BLaER1 (cell line): Measurements from ENCODE around the gene DCDC2C.

Experiments
- H3K27ac ChIP-seq: shearing (Covaris generic); formaldehyde crosslinking; 2 replicates; pipeline ENCODE4 v1.8.1; 2022
- H3K27me3 ChIP-seq: shearing (Covaris generic); formaldehyde crosslinking; 2 replicates; pipeline ENCODE4 v1.8.1; 2022
- H3K36me3 ChIP-seq: shearing (Covaris generic); formaldehyde crosslinking; 2 replicates; pipeline ENCODE4 v1.8.1; 2022
- H3K4me1 ChIP-seq: shearing (Covaris generic); formaldehyde crosslinking; 2 replicates; pipeline ENCODE4 v1.8.1; 2022
- H3K4me2 ChIP-seq: shearing (Covaris generic); formaldehyde crosslinking; 2 replicates; pipeline ENCODE4 v1.8.1; 2022
- H3K4me3 ChIP-seq: shearing (Covaris generic); formaldehyde crosslinking; 2 replicates; pipeline ENCODE4 v1.8.1; 2022
- H3K9ac ChIP-seq: shearing (Covaris generic); formaldehyde crosslinking; 2 replicates; pipeline ENCODE4 v1.8.1; 2022
- H3K9me3 ChIP-seq: shearing (Covaris generic); formaldehyde crosslinking; 2 replicates; pipeline ENCODE4 v1.8.1; 2022
- H4K20me1 ChIP-seq: shearing (Covaris generic); formaldehyde crosslinking; 2 replicates; pipeline ENCODE4 v1.8.1; 2022
- Cebpa-rat ChIP-seq: shearing (Covaris generic); IDR thresholded peaks from 2 replicates; pipeline ENCODE4 v1.8.1; 2022

DCDC2C gene

DNA sequence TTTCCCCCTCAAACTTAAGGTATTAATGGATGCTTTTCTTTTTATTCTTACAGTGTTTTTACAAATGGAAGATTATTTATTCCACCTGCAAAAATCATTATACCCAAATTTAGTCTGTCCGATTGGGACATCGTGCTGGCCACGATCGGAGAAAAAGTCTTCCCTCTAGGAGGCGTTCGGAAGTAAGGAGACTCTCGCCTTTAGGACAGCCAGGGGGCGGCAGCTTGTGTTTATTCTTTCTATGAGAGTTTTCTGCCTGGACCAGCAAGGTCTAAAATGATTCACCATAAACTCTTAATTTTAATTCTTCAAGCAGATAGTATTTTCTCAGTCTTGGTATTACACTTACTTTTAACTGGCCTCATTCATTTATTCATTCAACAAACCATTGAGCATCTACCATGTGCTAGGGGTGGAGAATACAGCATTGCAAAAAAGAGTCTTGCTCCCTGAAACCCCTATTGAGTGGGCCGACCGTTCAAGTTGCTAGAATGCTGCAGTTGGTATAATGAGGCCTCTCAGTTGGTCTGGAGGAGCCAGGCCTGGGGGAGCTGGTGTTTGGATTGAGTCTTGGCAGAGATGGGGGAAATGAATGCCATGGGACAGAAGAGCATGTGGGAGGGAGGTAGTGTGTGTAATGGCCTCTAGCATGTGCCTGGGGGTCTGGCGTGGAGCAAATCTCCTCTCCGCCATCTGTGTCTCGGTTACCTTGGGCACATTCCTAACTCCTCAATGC is 38.7 kb downstream of the DCDC2C start:
- no peaks in the 10 kb centered on the region for H3K27me3 ChIP-seq
- peaks cover 27% of the 10 kb centered on the region for H3K4me1 ChIP-seq
- no peak overlapping the region for H3K27ac ChIP-seq
- H3K9me3 ChIP-seq: no peaks in the 10 kb centered on the region
- H3K9ac ChIP-seq: no peak overlapping the region
- no peak for TF ChIP-seq Cebpa-rat
- H3K4me3 ChIP-seq: no peak overlapping the region
- no peak overlapping the region; the same call in 1 of the 2 replicates for H3K4me2 ChIP-seq
- H3K36me3 ChIP-seq: no peaks in the 10 kb centered on the region
- no peaks in the 10 kb centered on the region for H4K20me1 ChIP-seq

- H3K9ac ChIP-seq: no peak overlapping the region
- no peak for TF ChIP-seq Cebpa-rat
Measured at GRCh38 chr2:3742743-3743508, 39.6 kb downstream of the DCDC2C start.

DNA sequence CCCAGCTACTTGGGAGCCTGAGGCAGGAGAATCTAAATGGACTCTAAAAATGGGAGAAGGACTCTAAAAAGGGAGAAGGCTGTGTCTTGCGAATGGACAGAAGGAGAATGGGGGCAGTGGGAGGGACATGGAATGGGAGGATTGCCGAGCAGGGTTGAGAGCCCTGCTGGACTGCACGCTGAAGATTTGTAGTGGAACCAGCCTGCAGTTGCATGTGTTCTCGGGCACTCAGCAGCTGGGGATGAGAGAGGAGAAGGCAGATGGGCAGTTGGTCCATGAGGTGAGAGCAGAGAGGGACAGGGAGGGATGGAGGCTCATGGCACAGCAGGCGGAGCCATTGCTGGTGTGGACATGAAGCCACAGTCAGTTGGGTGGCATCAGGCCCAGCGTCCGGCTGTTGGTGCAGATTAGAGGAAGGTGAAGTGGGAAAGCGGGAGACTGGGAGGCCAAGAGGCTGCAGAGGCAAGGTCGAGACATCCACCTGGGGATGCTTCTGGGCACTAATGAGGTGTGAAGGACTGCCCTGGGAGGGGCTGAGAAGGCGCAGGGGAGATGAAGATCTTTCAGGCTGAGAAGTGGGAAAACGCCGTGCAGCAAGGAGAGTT is 40.7 kb downstream of the DCDC2C start:
- Histone ChIP-seq H3K4me2 (no peak overlapping the region), H3K9me3 (no peaks in the 10 kb centered on the region), H3K27ac (no peak overlapping the region), H3K36me3 (no peaks in the 10 kb centered on the region), H3K4me3 (no peak overlapping the region), H3K27me3 (no peaks in the 10 kb centered on the region), H3K4me1 (peaks cover 22% of the 10 kb centered on the region), H3K9ac (no peak overlapping the region), H4K20me1 (no peaks in the 10 kb centered on the region)
- TF ChIP-seq Cebpa-rat: no peak

More at GRCh38 chr2:3742743-3743508, 39.6 kb downstream of the DCDC2C start:
- Histone ChIP-seq H3K4me3 (no peak overlapping the region), H4K20me1 (no peaks in the 10 kb centered on the region), H3K36me3 (no peaks in the 10 kb centered on the region), H3K27ac (no peak overlapping the region), H3K9me3 (no peaks in the 10 kb centered on the region), H3K4me1 (peaks cover 22% of the 10 kb centered on the region), H3K4me2 (no peak overlapping the region), H3K27me3 (no peaks in the 10 kb centered on the region)

- H3K27me3 ChIP-seq: no peaks in the 10 kb centered on the region
- peaks cover 20% of the 10 kb centered on the region for H3K4me1 ChIP-seq
- H3K4me2 ChIP-seq: no peak overlapping the region
- TF ChIP-seq Cebpa-rat: no peak
- no peaks in the 10 kb centered on the region for H4K20me1 ChIP-seq
- no peak overlapping the region for H3K4me3 ChIP-seq
- no peak overlapping the region for H3K27ac ChIP-seq
- H3K9me3 ChIP-seq: no peaks in the 10 kb centered on the region
- H3K36me3 ChIP-seq: no peaks in the 10 kb centered on the region
- no peak overlapping the region for H3K9ac ChIP-seq
Measured at GRCh38 chr2:3745920-3746319, 42.5 kb downstream of the DCDC2C start.

- Histone ChIP-seq H3K9ac (no peak overlapping the region), H4K20me1 (no peaks in the 10 kb centered on the region)
- TF ChIP-seq Cebpa-rat: no peak
Measured at GRCh38 chr2:3747032-3747654, 43.8 kb downstream of the DCDC2C start.

GRCh38 chr2:3747826-3748225 is 44.5 kb downstream of the DCDC2C start:
- peaks cover 31% of the 10 kb centered on the region for H3K4me1 ChIP-seq
- no peak overlapping the region for H3K4me3 ChIP-seq
- no peaks in the 10 kb centered on the region for H3K9me3 ChIP-seq
- TF ChIP-seq Cebpa-rat: no peak
- H3K27ac ChIP-seq: no peak overlapping the region
- H3K27me3 ChIP-seq: no peaks in the 10 kb centered on the region
- H3K4me2 ChIP-seq: no peak overlapping the region
- H3K36me3 ChIP-seq: no peaks in the 10 kb centered on the region
- H4K20me1 ChIP-seq: no peaks in the 10 kb centered on the region
- no peak overlapping the region for H3K9ac ChIP-seq

More at GRCh38 chr2:3747032-3747654, 43.8 kb downstream of the DCDC2C start:
- H3K4me1 ChIP-seq: peaks cover 24% of the 10 kb centered on the region
- H3K27ac ChIP-seq: no peak overlapping the region
- H3K9me3 ChIP-seq: no peaks in the 10 kb centered on the region
- no peak overlapping the region for H3K4me2 ChIP-seq
- H3K27me3 ChIP-seq: no peaks in the 10 kb centered on the region
- no peak overlapping the region for H3K4me3 ChIP-seq
- no peaks in the 10 kb centered on the region for H3K36me3 ChIP-seq

- H3K4me3 ChIP-seq: no peak overlapping the region
- no peaks in the 10 kb centered on the region for H3K36me3 ChIP-seq
- no peak overlapping the region for H3K9ac ChIP-seq
- no peak overlapping the region for H3K27ac ChIP-seq
- H3K27me3 ChIP-seq: no peaks in the 10 kb centered on the region
- no peak overlapping the region for H3K4me2 ChIP-seq
- no peaks in the 10 kb centered on the region for H4K20me1 ChIP-seq
- H3K9me3 ChIP-seq: no peaks in the 10 kb centered on the region
- TF ChIP-seq Cebpa-rat: no peak
- peaks cover 36% of the 10 kb centered on the region for H3K4me1 ChIP-seq
Measured at GRCh38 chr2:3749201-3749600, 45.8 kb downstream of the DCDC2C start.

DNA sequence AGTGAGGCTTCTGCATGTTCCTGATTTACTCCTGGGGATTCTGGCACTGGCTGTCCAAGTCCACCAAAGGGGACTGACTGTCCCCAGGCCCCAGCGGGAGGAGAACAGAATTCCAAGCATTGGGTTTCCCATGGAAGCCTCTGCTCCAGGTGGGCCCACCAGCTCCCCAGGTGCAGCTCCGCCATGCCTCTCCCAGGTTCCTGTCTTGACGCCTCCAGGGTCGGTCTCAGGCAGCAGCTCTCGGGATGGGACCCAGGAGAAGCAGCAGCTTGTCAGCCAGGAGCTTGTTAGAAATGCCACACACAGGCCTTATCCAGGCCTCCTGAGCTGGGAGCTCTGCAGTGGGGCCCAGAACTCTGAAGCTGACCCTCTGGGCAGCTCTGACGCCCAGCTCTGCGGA is 47.9 kb downstream of the DCDC2C start:
- peak overlapping the region; percentile 46 for H3K9ac ChIP-seq
- TF ChIP-seq Cebpa-rat: no peak
- H3K27me3 ChIP-seq: no peaks in the 10 kb centered on the region

DNA sequence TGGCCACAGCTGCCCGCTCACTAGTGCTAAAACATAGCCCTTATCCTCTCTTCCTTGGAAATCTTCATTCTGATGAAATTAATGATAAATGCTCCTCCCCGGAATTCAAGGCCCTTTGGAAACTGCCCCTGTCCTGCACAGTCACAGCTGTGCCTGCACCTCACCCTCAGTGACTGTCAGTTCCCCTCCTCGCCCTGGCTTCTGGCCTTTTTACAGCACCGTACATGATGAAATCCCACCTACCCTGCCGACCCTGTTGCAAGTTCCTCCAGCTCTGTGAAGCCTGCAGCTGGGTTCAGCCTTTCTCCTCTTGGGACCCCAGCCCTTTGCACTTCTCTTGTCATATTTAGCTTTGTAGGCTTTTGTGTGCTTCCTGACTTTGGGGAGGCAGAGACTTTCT is 48.4 kb downstream of the DCDC2C start:
- H3K27me3 ChIP-seq: no peaks in the 10 kb centered on the region

More for the DNA sequence above, 47.9 kb downstream of the DCDC2C start:
- H3K9me3 ChIP-seq: no peaks in the 10 kb centered on the region
- no peak overlapping the region for H3K4me3 ChIP-seq
- peak overlapping the region; percentile 77 for H3K27ac ChIP-seq
- peak overlapping the region; percentile 84 for H3K4me2 ChIP-seq
- no peaks in the 10 kb centered on the region for H4K20me1 ChIP-seq
- peaks cover 36% of the 10 kb centered on the region for H3K4me1 ChIP-seq
- H3K36me3 ChIP-seq: no peaks in the 10 kb centered on the region

More for the DNA sequence above, 48.4 kb downstream of the DCDC2C start:
- Histone ChIP-seq H3K27ac (peak overlapping the region; percentile 77), H3K9me3 (no peaks in the 10 kb centered on the region), H3K4me2 (peak overlapping the region; percentile 84), H3K9ac (peak overlapping the region; percentile 46), H4K20me1 (no peaks in the 10 kb centered on the region), H3K4me3 (no peak overlapping the region; the same call in 1 of the 2 replicates), H3K4me1 (peaks cover 36% of the 10 kb centered on the region), H3K36me3 (no peaks in the 10 kb centered on the region)
- TF ChIP-seq Cebpa-rat: peak; percentile 62; the same call in 1 of the 2 replicates
